Measurements from ENCODE around the gene HAPSTR1.
A peak's percentile ranks its signal among the peaks of the same experiment; 100 is the strongest.

HAPSTR1 gene

GRCh38 chr16:9124444-9124843, 33.0 kb downstream of the HAPSTR1 start:
- no peak for DNase-seq

- no peak for DNase-seq
Observed at GRCh38 chr16:9124908-9125584, 33.6 kb downstream of the HAPSTR1 start.

DNA sequence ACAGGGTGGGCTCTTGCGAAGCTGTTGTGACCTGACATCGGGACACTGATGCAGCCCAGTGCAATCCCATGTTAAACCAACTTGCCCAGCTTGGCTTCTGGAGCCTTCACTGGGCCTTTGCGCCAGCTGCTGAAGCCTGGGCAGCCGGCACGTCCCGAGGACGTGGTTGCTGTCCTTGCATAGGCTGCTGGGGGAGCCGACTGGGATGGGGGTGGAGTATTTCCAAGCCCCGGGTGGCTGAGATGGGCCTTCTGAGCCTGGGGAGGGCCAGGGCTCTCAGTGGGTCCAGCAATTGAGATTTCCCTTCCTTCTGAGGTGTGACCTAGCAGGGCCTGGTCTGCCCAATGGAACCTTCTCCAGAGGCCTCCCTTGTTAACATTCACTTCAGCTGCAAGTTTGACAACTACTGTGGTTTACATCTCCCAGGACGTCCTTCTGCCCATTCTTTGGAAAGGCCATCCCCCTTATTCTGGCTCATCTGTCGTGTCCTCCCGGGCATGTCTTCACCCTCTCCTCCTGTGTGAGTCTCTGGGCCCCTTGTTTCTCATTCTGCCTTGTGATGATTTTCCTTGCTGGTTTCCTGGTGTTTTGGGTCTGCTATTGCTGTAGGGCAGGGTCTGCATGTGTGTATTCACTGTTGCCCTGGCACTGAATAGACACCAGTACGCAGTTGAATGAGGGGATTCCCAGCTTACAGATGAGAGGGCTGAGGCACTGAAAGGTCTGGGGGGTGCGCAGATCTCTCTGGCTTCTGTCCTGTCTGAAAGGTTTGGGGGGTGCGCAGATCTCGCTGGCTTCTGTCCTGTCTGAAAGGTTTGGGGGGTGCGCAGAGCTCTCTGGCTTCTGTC, 34.4 kb downstream of the HAPSTR1 start:
- DNase-seq, result no peak

DNA sequence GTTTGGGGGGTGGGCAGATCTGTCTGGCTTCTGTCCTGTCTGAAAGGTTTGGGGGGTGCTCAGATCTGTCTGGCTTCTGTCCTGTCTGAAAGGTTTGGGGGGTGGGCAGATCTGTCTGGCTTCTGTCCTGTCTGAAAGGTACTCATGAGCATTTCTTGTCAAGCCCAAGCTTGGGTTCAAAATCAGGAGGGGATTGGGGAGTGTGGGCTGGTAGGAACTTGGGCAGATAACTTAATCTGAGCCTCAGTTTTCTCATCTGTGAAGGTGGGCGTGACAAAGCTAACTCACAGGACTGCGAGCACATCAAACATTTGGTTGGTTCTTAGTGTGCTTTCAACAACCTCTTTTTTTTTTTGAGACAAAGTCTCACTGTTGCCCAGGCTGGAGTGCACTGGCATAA, 35.2 kb downstream of the HAPSTR1 start:
- no peak for DNase-seq

DNA sequence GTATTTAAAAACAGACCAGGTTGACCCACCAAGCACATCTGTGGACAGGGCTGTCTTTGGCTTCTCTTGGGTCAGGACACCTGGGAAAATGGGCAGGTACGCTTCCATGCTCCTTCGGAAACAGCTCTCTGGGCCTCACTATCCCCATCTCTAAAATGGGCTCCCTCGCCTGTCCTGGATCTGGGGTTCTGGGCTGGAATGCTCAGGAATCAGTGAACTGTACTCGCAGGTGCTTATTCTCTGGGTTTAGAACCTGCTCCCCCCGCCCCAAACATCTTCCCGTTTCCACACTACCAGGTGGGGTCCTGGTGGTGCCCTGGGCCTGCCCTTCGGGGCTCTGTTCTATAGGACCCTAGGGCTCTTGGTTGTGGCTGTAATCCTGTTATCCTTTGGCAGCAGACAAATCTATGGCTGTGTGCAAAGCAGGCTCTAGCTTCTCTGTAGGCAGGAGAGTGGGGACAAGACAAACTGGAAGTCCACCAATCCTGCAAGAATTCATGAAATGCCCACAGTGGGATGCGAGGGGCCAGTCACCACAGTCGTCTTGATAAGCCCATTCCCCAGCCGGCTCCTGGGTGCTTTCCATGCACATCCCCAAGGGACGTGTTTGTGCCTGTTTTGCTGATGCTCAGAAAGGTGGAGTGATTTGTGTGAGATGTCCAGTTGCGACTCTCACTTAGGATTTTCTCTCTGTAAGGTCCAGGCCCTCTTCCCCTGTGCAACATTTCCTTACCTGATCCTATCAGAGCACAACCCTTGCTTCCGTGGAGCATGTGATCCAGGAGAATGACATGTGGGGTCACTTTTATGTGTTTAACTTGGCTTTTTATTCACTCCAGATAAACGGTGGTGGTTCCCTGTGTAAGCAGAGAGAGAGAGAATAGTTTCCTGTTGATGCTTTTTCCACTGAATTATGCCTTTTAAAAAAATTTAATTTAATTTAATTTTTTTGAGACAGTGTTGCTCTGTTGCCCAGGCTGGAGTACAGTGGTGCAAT, 37.2 kb downstream of the HAPSTR1 start:
- no peak for DNase-seq

- no peak for DNase-seq
Observed at GRCh38 chr16:9134306-9134705, 42.9 kb downstream of the HAPSTR1 start.

DNA sequence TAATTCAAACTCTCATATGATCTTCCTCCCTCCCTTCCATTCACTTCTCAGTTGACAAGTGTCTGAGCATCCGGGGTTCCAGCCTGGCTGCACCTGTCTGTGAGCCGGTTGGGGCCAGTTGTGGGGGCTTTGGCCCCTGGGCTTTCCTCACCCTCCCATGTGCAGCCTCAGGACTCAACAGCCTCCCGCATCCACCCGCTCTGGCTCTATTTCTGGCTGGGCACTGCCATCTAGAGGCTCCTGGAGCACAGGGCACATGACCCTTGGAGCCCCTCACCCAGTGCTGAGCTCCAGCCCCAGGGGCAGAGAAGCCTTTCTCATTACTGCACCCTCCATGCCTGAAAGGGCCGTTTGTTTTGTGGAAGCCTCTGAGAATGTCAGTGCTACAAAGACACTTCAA, 43.3 kb downstream of the HAPSTR1 start:
- DNase-seq, result peak; percentile 36

DNA sequence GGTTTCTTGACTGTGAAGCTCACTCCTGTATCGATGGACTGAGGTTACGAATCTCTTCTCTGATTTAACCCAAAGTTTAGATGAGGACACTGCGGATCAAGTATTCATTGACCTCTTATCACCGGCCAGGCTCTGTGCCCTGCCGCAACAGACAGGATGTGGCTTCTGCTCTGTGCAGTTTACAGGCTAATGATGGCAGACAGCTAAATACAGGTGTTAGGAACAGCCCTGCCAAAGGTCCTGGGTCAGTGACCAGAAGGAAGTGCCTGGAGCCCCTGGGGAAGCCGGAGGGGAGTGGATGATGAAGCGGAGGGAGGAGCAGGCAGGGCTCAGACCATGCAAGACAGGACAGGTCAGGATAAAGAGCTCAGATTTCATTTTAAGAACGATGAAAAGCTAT, 44.4 kb downstream of the HAPSTR1 start:
- DNase-seq, result no peak

DNA sequence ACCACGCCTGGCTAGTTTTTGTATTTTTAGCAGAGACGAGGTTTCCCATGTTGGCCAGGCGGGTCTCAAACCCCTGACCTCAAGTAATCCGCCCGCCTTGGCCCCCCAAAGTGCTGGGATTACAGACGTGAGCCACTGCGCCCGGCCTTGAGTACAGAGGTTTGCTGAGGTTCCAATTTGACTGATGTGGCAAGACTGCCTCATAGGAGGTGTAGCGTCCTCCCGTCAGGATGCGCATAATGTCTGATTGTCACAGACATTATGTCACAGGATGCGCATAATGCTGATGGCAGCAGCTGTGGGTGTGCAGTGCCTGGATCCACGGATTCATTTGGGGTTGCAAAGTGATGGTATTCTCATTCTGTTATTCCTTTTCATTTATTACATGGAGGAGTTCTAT, 45.2 kb downstream of the HAPSTR1 start:
- no peak for DNase-seq

- DNase-seq, result no peak
Observed at GRCh38 chr16:9138021-9138680, 46.7 kb downstream of the HAPSTR1 start.

DNA sequence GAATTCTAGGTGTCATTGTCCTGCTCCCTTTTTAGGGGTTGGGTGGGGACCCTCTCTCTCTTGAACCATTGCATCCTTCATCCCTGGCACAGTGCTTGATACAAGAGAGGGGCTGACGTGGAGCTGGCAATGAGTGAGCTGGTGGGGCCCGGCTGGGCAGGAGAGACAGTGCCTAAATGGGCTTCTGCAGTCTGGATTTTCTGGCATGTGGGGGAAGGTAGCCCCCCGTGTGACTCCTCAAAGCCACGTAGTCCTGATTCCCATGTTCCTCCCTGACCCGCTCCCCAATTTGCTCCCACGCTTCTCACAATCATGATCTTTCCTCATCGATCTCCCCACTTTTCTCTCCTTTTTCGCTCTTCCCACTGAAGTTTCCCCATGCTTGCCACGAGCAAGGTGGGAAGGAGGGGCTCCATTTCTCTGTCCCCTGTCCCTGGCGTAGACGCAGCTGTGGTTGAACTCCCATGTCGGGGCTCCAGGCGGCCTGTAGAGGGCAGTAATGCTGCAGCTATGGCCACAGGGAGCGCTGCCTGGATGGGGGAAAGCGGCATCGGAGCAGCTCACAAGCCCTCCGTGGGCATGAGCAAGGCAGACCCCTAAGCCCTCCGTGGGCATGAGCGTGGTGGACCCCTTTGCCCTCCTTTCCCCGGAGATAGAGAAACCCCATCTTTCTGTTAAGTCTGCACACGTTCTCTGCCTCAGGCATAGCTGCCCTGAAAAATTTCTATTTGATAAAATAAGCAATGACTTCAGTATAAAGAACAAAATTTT, 47.5 kb downstream of the HAPSTR1 start:
- peak; percentile 30 for DNase-seq

DNA sequence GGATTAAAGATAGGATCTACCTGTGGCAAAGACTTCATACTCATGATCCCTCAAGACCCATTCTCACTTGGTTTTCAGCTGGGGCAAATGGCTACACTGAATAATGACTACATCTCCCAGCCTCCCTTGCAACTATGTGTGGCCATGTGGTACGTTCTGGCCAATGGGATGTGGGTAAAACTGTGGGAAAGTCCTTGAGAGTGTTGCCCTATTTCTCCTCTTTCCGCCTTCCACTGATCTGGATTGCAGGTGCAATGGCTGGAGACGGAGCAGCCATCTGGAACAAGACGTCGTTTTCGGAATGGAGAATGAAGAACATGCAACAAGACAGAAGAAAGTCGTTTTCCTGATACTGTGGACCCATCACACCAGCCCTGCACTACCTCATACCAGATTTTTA, 48.5 kb downstream of the HAPSTR1 start:
- DNase-seq, result peak; percentile 45

Measured in DMS 273 treated with DMSO at 0.1 percent for 48 hours (cell line).